Measurements from ENCODE around the gene SETD7.

The SETD7 gene

GRCh38 chr4:139575072-139575471, 19.1 kb upstream of the SETD7 start:
- Histone ChIP-seq H3K27ac (ENCODE audit: insufficient read depth, low read depth, low read length, poor library complexity, severe bottlenecking) (no peak overlapping the region), H3K4me1 (ENCODE audit: control insufficient read depth, insufficient read depth, low read length) (no peaks in the 10 kb centered on the region), H3K36me3 (ENCODE audit: control insufficient read depth, insufficient read depth, low read length) (no peaks in the 10 kb centered on the region), H3K4me3 (ENCODE audit: insufficient read depth, low read depth, low read length) (no peak overlapping the region), H3K9me3 (ENCODE audit: control insufficient read depth, low read length) (no peaks in the 10 kb centered on the region), H3K27me3 (ENCODE audit: control insufficient read depth, insufficient read depth, low read length, poor library complexity, severe bottlenecking) (no peaks in the 10 kb centered on the region)
- WGBS, 2 experiments: 91 to 98% methylated on average over 5 of the region's 5 CpGs

DNA sequence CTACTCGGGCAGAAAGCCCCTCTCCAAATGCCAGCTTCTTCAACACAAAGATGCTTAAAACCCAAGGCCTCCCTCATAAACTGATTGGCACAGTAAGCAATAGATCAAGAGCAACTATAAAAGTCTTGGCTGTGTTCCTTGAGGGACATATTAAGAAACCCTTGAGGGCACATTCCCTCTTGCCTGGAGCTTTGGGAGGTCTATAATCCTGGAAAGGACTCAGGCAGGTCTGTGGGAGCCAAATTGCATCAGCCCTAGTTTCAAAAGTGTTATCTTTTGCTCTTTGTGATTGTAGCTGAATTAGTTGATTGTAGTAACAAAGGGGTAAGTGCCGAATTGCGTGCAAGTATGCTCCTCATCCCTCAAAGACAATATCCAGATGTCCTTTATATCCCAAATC, 18.6 kb upstream of the SETD7 start:
- Histone ChIP-seq H3K4me1 (ENCODE audit: control insufficient read depth, insufficient read depth, low read length) (no peaks in the 10 kb centered on the region), H3K36me3 (ENCODE audit: control insufficient read depth, insufficient read depth, low read length) (no peaks in the 10 kb centered on the region), H3K27ac (ENCODE audit: insufficient read depth, low read depth, low read length, poor library complexity, severe bottlenecking) (no peak overlapping the region), H3K27me3 (ENCODE audit: control insufficient read depth, insufficient read depth, low read length, poor library complexity, severe bottlenecking) (no peaks in the 10 kb centered on the region), H3K4me3 (ENCODE audit: insufficient read depth, low read depth, low read length) (no peak overlapping the region), H3K9me3 (ENCODE audit: control insufficient read depth, low read length) (no peaks in the 10 kb centered on the region)
- 78 to 93% methylated on average over 3 of the region's 3 CpGs for WGBS, 2 experiments

GRCh38 chr4:139568206-139568955, 12.4 kb upstream of the SETD7 start:
- H3K27me3 ChIP-seq (ENCODE audit: control insufficient read depth, insufficient read depth, low read length, poor library complexity, severe bottlenecking): no peaks in the 10 kb centered on the region
- H3K9me3 ChIP-seq (ENCODE audit: control insufficient read depth, low read length): no peaks in the 10 kb centered on the region
- 70 to 74% methylated on average over 8 to 10 of the region's 10 CpGs for WGBS, 2 experiments
- H3K27ac ChIP-seq (ENCODE audit: insufficient read depth, low read depth, low read length, poor library complexity, severe bottlenecking): no peak overlapping the region
- H3K4me1 ChIP-seq (ENCODE audit: control insufficient read depth, insufficient read depth, low read length): no peaks in the 10 kb centered on the region
- H3K4me3 ChIP-seq (ENCODE audit: insufficient read depth, low read depth, low read length): no peak overlapping the region
- no peaks in the 10 kb centered on the region for H3K36me3 ChIP-seq (ENCODE audit: control insufficient read depth, insufficient read depth, low read length)

GRCh38 chr4:139567159-139567870, 11.3 kb upstream of the SETD7 start:
- Histone ChIP-seq H3K27me3 (ENCODE audit: control insufficient read depth, insufficient read depth, low read length, poor library complexity, severe bottlenecking) (no peaks in the 10 kb centered on the region), H3K36me3 (ENCODE audit: control insufficient read depth, insufficient read depth, low read length) (no peaks in the 10 kb centered on the region), H3K27ac (ENCODE audit: insufficient read depth, low read depth, low read length, poor library complexity, severe bottlenecking) (no peak overlapping the region), H3K9me3 (ENCODE audit: control insufficient read depth, low read length) (no peaks in the 10 kb centered on the region), H3K4me3 (ENCODE audit: insufficient read depth, low read depth, low read length) (no peak overlapping the region), H3K4me1 (ENCODE audit: control insufficient read depth, insufficient read depth, low read length) (no peaks in the 10 kb centered on the region)
- 84 to 89% methylated on average over 7 of the region's 7 CpGs for WGBS, 2 experiments

- Histone ChIP-seq H3K9me3 (ENCODE audit: control insufficient read depth, low read length) (no peaks in the 10 kb centered on the region), H3K27me3 (ENCODE audit: control insufficient read depth, insufficient read depth, low read length, poor library complexity, severe bottlenecking) (peaks cover 7% of the 10 kb centered on the region), H3K27ac (ENCODE audit: insufficient read depth, low read depth, low read length, poor library complexity, severe bottlenecking) (no peak overlapping the region), H3K4me1 (ENCODE audit: control insufficient read depth, insufficient read depth, low read length) (peaks cover 7% of the 10 kb centered on the region), H3K36me3 (ENCODE audit: control insufficient read depth, insufficient read depth, low read length) (no peaks in the 10 kb centered on the region), H3K4me3 (ENCODE audit: insufficient read depth, low read depth, low read length) (no peak overlapping the region)
- WGBS, 2 experiments: 82 to 84% methylated on average over 1 of the region's 1 CpG
Observed at GRCh38 chr4:139564502-139564901, 8.5 kb upstream of the SETD7 start.

DNA sequence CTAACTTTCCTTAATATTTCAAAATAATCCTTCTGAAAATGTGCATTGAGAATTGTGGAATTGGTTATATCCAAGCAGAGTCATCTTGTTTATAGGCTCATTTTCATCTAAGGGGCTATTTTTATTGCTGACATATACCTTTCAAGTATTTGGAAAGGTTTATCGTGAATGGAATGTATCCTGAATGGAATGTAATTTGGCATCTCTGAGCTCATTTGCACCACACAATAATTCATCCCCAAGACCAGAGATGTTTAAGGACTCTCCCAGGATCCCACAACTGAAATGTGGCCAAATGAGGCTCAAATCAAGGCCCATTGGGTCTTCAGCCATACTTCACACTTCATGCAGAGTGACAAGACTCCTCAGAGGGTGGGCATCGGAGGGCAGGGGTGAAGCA, 7.5 kb upstream of the SETD7 start:
- H3K9me3 ChIP-seq (ENCODE audit: control insufficient read depth, low read length): no peaks in the 10 kb centered on the region
- H3K4me1 ChIP-seq (ENCODE audit: control insufficient read depth, insufficient read depth, low read length): peaks cover 7% of the 10 kb centered on the region
- H3K27ac ChIP-seq (ENCODE audit: insufficient read depth, low read depth, low read length, poor library complexity, severe bottlenecking): no peak overlapping the region
- WGBS, 2 experiments: 78 to 90% methylated on average over 1 to 2 of the region's 2 CpGs
- H3K36me3 ChIP-seq (ENCODE audit: control insufficient read depth, insufficient read depth, low read length): no peaks in the 10 kb centered on the region
- peaks cover 17% of the 10 kb centered on the region for H3K27me3 ChIP-seq (ENCODE audit: control insufficient read depth, insufficient read depth, low read length, poor library complexity, severe bottlenecking)
- H3K4me3 ChIP-seq (ENCODE audit: insufficient read depth, low read depth, low read length): no peak overlapping the region

GRCh38 chr4:139562839-139563238, 6.8 kb upstream of the SETD7 start:
- H3K27ac ChIP-seq (ENCODE audit: insufficient read depth, low read depth, low read length, poor library complexity, severe bottlenecking): no peak overlapping the region
- H3K36me3 ChIP-seq (ENCODE audit: control insufficient read depth, insufficient read depth, low read length): no peaks in the 10 kb centered on the region
- peaks cover 7% of the 10 kb centered on the region for H3K4me1 ChIP-seq (ENCODE audit: control insufficient read depth, insufficient read depth, low read length)
- WGBS, 2 experiments: 91 to 96% methylated on average over 3 of the region's 3 CpGs
- H3K9me3 ChIP-seq (ENCODE audit: control insufficient read depth, low read length): no peaks in the 10 kb centered on the region
- H3K4me3 ChIP-seq (ENCODE audit: insufficient read depth, low read depth, low read length): no peak overlapping the region
- peaks cover 23% of the 10 kb centered on the region for H3K27me3 ChIP-seq (ENCODE audit: control insufficient read depth, insufficient read depth, low read length, poor library complexity, severe bottlenecking)

DNA sequence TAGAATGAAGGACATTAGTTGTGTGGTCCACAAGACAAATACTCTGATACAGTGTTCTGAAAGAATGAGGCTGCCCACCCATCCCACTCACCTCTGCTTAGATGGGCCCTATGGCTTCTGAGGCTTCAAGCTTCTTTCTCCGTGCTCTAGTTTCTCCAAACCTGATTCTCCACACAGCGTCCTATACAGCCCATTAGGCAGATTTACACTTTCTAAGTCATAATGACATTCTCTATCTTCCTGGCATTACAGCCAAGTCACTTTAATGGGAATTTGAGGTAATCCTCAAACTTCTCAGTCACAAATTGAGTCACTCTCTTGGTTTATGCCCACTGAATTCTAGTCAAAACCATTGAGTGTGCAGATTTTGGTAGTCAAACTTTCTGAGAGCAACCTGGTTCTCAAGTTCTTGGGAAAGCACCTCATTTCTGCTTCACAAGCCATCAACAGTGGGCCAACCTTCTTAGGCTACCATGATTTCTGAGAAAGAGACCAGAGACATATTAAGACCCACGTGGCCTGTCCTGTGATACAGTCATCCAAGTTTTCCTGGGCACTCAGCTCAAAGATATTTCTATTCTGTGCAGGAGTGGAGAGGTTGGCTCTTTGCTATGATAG, 6.2 kb upstream of the SETD7 start:
- H3K27ac ChIP-seq (ENCODE audit: insufficient read depth, low read depth, low read length, poor library complexity, severe bottlenecking): no peak overlapping the region
- H3K4me3 ChIP-seq (ENCODE audit: insufficient read depth, low read depth, low read length): no peak overlapping the region
- WGBS, 2 experiments: 85 to 90% methylated on average over 3 of the region's 3 CpGs

DNA sequence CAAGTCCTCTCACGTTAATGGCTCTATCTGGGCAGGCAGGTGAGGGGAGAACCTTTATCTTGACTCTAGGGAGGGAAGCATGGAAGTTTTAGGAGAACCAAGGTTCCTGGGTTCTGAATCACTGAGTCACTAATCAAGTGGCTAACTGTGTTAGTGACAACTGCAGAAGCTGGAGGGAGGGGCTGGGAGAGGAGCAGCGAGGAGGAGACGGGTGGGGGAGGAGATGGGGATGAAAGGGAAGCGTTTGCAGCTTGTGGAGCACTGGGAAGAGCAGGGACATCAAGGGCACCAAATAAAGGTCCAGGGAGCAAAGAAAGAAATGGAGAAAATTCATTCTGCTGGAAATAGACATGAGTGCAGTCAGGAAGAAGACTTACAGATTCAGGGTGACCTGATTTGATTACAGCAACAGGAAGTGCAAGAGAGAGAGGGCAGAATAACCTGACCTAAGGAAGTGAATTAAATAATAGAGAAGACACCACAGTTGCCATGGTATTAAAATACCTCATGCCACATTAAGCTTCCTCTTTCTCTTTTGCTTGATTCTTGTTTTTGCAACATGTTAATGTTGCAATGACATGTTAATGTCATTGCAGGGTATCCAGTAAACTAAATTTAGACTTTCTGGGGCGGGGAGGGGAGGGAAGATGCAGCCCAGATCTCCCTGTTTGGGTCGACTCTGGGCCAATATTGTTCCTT, 4.5 kb upstream of the SETD7 start:
- H3K27me3 ChIP-seq (ENCODE audit: control insufficient read depth, insufficient read depth, low read length, poor library complexity, severe bottlenecking): peaks cover 46% of the 10 kb centered on the region
- H3K36me3 ChIP-seq (ENCODE audit: control insufficient read depth, insufficient read depth, low read length): no peaks in the 10 kb centered on the region
- H3K4me3 ChIP-seq (ENCODE audit: insufficient read depth, low read depth, low read length): no peak overlapping the region
- no peak overlapping the region for H3K27ac ChIP-seq (ENCODE audit: insufficient read depth, low read depth, low read length, poor library complexity, severe bottlenecking)
- no peaks in the 10 kb centered on the region for H3K9me3 ChIP-seq (ENCODE audit: control insufficient read depth, low read length)
- 29 to 30% methylated on average over 6 of the region's 6 CpGs for WGBS, 2 experiments
- peaks cover 15% of the 10 kb centered on the region for H3K4me1 ChIP-seq (ENCODE audit: control insufficient read depth, insufficient read depth, low read length)

More for the DNA sequence above, 6.2 kb upstream of the SETD7 start:
- H3K4me1 ChIP-seq (ENCODE audit: control insufficient read depth, insufficient read depth, low read length): peaks cover 12% of the 10 kb centered on the region
- H3K9me3 ChIP-seq (ENCODE audit: control insufficient read depth, low read length): no peaks in the 10 kb centered on the region
- peaks cover 30% of the 10 kb centered on the region for H3K27me3 ChIP-seq (ENCODE audit: control insufficient read depth, insufficient read depth, low read length, poor library complexity, severe bottlenecking)
- H3K36me3 ChIP-seq (ENCODE audit: control insufficient read depth, insufficient read depth, low read length): no peaks in the 10 kb centered on the region

GRCh38 chr4:139559687-139560086, 3.7 kb upstream of the SETD7 start:
- peaks cover 15% of the 10 kb centered on the region for H3K4me1 ChIP-seq (ENCODE audit: control insufficient read depth, insufficient read depth, low read length)
- no peak overlapping the region for H3K27ac ChIP-seq (ENCODE audit: insufficient read depth, low read depth, low read length, poor library complexity, severe bottlenecking)
- 64% methylated on average over 6 of the region's 6 CpGs for WGBS, 2 experiments
- no peaks in the 10 kb centered on the region for H3K9me3 ChIP-seq (ENCODE audit: control insufficient read depth, low read length)
- no peaks in the 10 kb centered on the region for H3K36me3 ChIP-seq (ENCODE audit: control insufficient read depth, insufficient read depth, low read length)
- H3K4me3 ChIP-seq (ENCODE audit: insufficient read depth, low read depth, low read length): no peak overlapping the region
- H3K27me3 ChIP-seq (ENCODE audit: control insufficient read depth, insufficient read depth, low read length, poor library complexity, severe bottlenecking): peaks cover 49% of the 10 kb centered on the region

All from ectodermal cell (in vitro differentiated cells).